AG09309 (cell line): ENCODE measurements around the gene MRC2.
A peak's percentile ranks its signal among the peaks of the same experiment; 100 is the strongest.

Experiments
- DNase-seq: peaks from one replicate; pipeline ENCODE4 v3.0.0-alpha.2; 2010; ENCODE audit warnings: low read depth
- H3K4me3 ChIP-seq: 2 replicates; pipeline ENCODE4 v1.5.1; 2011; ENCODE audit warnings: mild to moderate bottlenecking, low read depth, low read length, moderate library complexity; ENCODE audit not compliant: control insufficient read depth
- TF ChIP-seq, protein P1 (sequence below): IDR thresholded peaks from 2 replicates; pipeline ENCODE4 v1.5.1; 2011; ENCODE audit warnings: mild to moderate bottlenecking, low read depth, low read length, inconsistent platforms; ENCODE audit not compliant: insufficient read depth, control insufficient read depth; ENCODE audit errors: missing control alignments

Gene MRC2

DNA sequence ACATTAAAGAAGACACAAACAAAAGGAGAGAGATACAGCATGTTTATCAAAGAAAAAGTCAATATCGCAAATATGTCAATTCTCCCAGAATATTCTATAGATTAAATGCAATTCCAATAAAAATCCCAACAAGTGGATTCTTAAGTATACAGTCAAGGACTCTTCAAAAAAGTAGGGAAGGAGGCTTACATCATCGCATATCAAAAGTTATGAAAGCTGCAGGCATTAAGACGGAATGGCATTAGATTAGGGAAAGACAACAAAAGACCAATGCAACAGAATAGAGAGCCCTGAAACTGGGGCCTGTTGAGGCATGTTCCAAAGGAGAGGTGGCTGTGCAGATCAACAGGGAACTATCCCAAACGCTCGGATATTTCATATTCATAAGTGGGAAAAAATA lies 104.7 kb downstream of the MRC2 start:
- TF ChIP-seq, protein P1, sequence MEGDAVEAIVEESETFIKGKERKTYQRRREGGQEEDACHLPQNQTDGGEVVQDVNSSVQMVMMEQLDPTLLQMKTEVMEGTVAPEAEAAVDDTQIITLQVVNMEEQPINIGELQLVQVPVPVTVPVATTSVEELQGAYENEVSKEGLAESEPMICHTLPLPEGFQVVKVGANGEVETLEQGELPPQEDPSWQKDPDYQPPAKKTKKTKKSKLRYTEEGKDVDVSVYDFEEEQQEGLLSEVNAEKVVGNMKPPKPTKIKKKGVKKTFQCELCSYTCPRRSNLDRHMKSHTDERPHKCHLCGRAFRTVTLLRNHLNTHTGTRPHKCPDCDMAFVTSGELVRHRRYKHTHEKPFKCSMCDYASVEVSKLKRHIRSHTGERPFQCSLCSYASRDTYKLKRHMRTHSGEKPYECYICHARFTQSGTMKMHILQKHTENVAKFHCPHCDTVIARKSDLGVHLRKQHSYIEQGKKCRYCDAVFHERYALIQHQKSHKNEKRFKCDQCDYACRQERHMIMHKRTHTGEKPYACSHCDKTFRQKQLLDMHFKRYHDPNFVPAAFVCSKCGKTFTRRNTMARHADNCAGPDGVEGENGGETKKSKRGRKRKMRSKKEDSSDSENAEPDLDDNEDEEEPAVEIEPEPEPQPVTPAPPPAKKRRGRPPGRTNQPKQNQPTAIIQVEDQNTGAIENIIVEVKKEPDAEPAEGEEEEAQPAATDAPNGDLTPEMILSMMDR = no peak
- no peak overlapping the region for H3K4me3 ChIP-seq
- no peak for DNase-seq

DNA sequence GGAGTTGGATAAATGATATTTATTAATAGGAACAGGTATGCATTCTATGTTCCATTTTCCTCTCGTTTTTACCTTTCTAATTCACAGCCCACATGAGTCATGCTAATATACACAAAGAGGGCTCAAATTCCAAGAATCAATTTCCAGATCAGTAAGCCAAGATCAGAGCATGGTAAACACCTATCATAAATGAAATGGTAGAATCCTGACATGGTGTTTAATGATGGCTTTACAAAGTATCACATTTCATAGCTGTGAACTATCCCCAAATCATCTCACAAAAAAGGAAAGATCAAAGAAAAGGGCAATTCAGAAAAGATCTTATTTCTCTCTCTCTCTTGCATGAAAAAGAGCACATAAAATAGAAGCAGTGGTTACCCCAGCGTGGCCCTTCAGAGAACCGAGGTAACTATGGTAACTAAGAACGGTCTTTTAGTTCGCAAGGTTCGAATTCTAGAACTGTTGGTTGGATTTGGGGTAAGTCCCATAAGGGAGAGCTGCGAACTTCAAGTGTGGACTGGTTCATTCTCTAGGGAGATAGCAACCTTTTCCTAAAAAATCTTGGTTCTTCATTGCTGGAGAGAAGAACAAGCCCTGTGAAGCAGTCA lies 107.7 kb downstream of the MRC2 start:
- no peak overlapping the region for H3K4me3 ChIP-seq
- no peak for DNase-seq
- TF ChIP-seq, protein P1 = no peak

DNA sequence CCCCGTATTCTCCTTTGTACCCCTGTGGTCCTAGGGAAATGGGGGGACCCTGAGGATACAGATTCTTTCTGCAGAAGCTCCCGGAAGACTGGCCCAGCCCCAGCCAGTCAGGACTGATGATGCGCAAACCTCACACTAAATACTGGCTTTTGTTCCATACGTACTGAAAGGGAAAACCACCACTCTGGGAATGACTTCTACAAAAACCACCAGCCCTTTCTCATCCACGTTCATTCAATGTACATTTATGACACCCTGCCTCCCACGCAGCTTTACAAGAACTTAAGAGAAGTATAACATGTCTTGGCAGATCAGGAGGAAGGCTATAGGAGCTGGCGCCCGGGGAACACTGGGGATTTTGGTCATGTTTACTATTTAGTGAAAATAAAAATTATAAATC lies 110.0 kb downstream of the MRC2 start:
- TF ChIP-seq, protein P1 = no peak
- DNase-seq = no peak
- H3K4me3 ChIP-seq = no peak overlapping the region

DNA sequence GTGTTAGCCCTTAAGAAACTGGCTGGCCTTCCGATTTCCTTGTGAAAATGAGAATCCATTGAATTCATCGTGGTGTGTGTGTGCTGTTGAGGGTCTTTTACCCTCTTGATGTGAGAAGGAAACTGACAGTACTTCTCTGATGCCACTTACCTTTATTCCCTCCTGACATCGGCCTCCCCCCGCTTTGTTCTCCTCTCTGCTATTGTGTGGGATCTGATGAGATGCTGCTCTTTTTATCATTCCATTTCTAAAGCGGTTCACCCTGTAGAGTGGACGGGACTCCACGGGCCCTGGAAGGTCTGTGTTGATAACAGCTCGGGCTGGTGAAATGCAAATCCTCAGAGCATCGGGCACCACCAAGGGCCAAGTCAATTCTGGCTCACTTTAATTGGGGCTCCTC lies 110.8 kb downstream of the MRC2 start:
- TF ChIP-seq, protein P1 = no peak
- DNase-seq = no peak
- no peak overlapping the region for H3K4me3 ChIP-seq

DNA sequence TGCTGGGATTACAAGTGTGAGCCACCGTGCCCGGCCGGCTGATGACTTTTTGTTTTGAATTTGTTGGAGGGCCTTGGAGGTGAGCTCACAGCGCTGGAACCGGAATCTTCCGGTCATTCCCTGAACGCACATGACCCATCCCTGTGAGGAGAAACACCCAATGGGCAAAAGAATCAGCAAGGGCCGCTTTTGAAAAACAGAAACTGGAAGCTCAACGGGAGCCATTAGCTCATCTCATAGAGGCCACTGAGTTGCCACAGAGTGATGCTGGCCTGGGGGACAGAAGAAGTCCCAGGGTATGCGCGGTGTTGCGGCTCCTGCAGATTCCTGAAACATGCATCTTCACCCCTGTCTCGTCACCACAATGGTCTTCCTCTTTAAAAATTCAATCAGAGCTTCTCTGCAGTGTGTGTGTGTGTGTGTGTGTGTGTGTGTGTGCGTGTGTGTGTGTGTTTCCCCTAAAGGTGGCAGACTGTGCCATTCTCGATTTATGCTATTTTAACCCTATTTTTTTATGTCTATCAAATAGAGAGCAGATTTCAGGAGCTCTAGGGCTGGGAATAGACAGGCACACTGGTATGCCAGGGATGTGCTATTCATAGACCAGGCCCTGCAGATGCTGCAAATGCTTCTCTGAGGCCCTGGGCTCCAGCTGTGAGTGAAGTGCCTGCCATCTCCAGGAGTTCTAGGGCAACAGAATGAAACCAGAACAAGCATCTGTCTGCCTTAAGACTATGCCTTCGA lies 112.3 kb downstream of the MRC2 start:
- peak; percentile 47 for DNase-seq
- TF ChIP-seq, protein P1 = no peak

DNA sequence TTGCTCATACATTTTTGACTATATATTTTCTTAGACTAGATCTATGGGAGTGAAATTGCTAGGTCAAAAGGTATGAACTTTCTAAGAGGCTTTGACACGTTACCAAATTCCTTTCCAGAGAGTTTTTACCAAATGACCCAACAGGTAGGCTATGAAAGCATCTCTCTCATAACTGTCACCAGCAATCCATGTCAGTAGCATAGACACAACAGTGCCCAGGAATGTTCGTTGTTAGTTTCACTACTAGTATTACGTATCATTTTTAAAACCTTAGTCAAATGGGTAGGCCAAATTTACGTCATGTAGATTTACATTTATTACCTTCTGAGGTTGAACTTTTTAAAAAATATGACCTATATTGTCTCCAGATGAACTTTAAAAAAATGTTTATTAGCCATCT lies 113.8 kb downstream of the MRC2 start:
- no peak overlapping the region for H3K4me3 ChIP-seq
- TF ChIP-seq, protein P1 = no peak
- no peak for DNase-seq

More for the DNA sequence above, 112.3 kb downstream of the MRC2 start:
- no peak overlapping the region for H3K4me3 ChIP-seq
